HAP-1 (cell line): ENCODE measurements around the gene LMO2.
"Not testable (repeated sequence)": the region's sequence is repeated elsewhere in the genome, so short reads cannot be mapped to it uniquely, and the experiment has no call there.

Experiments
- DNase-seq, 2 experiments: peaks; one replicate each; pipeline ENCODE4 v3.0.0-alpha.2; 2016 to 2020; ENCODE audit warnings: low spot score in 2 of 2
- H3K27me3 ChIP-seq: fragments of 250-450 bp; sonication (Bioruptor Pico); 2 replicates; pipeline ENCODE4 v1.5.1; 2020; ENCODE audit warnings: low read depth, mild to moderate bottlenecking, moderate library complexity
- H3K36me3 ChIP-seq: fragments of 250-450 bp; sonication (Bioruptor Pico); replicated peaks from 2 replicates; pipeline ENCODE4 v1.5.1; 2020; ENCODE audit warnings: mild to moderate bottlenecking
- H3K4me1 ChIP-seq: fragments of 250-450 bp; sonication (Bioruptor Pico); 2 replicates; pipeline ENCODE4 v1.5.1; 2020; ENCODE audit warnings: mild to moderate bottlenecking
- H3K4me3 ChIP-seq: fragments of 250-450 bp; sonication (Bioruptor Pico); 2 replicates; pipeline ENCODE4 v1.5.1; 2020; ENCODE audit warnings: mild to moderate bottlenecking, moderate library complexity
- H3K9me3 ChIP-seq: fragments of 250-450 bp; sonication (Bioruptor Pico); 2 replicates; pipeline ENCODE4 v1.5.1; 2020; ENCODE audit warnings: mild to moderate bottlenecking, moderate library complexity
- in situ Hi-C: fragments of 300-500 bp; cut with MboI; formaldehyde crosslinking; loops from 3 replicates; pipeline ENCODE4 v1.14.3; 2020; ENCODE audit warnings: low sequenced_read_pairs, inconsistent platforms, mixed read lengths

LMO2 gene

GRCh38 chr11:33891714-33892327 lies at the start of gene LMO2:
LMO2 (minus strand) TSS chr11:33892076; CDS start chr11:33869716, 22,360 bp downstream.
- H3K4me1 ChIP-seq, result no peaks in the 10 kb centered on the region
- H3K36me3 ChIP-seq, result no peaks in the 10 kb centered on the region
- no peaks in the 10 kb centered on the region for H3K9me3 ChIP-seq
- in situ Hi-C loops, result no loop called here
- DNase-seq, result no peak
- H3K4me3 ChIP-seq, result no peak within 1 kb of the TSS
- 0 out of 2 replicates have a peak, but pooled peaks cover 5% of the 10 kb centered on the region for H3K27me3 ChIP-seq

- Histone ChIP-seq H3K27me3 (no peaks in the 10 kb centered on the region), H3K36me3 (no peaks in the 10 kb centered on the region), H3K4me3 (no peak overlapping the region), H3K4me1 (no peaks in the 10 kb centered on the region), H3K9me3 (no peaks in the 10 kb centered on the region)
- DNase-seq, result no peak
- in situ Hi-C loops, result no loop called here
These were observed 48.6 kb upstream of the LMO2 start for GRCh38 chr11:33940538-33940815.

GRCh38 chr11:33936725-33937604 lies 45.1 kb upstream of the LMO2 start:
- H3K4me1 ChIP-seq, result no peaks in the 10 kb centered on the region
- DNase-seq, result no peak
- no peaks in the 10 kb centered on the region for H3K27me3 ChIP-seq
- H3K4me3 ChIP-seq, result no peak overlapping the region
- H3K36me3 ChIP-seq, result no peaks in the 10 kb centered on the region
- H3K9me3 ChIP-seq, result no peaks in the 10 kb centered on the region
- in situ Hi-C loops, result loop anchor here (10.0 kb wide), 1 partner anchor 58 kb away; no protein-coding TSS in a partner anchor

- in situ Hi-C loops, result loop anchor here (10.0 kb wide), 1 partner anchor 59 kb away; no protein-coding TSS in a partner anchor
- no peak for DNase-seq
- Histone ChIP-seq H3K9me3 (no peaks in the 10 kb centered on the region), H3K36me3 (no peaks in the 10 kb centered on the region), H3K4me1 (no peaks in the 10 kb centered on the region), H3K4me3 (no peak overlapping the region), H3K27me3 (no peaks in the 10 kb centered on the region)
These were observed 43.9 kb upstream of the LMO2 start for GRCh38 chr11:33935461-33936456.

GRCh38 chr11:33935005-33935404 lies 43.1 kb upstream of the LMO2 start:
- Histone ChIP-seq H3K9me3 (no peaks in the 10 kb centered on the region), H3K4me3 (no peak overlapping the region), H3K27me3 (no peaks in the 10 kb centered on the region), H3K36me3 (no peaks in the 10 kb centered on the region), H3K4me1 (no peaks in the 10 kb centered on the region)
- no peak for DNase-seq
- in situ Hi-C loops, result loop anchor here (10.0 kb wide), 1 partner anchor 60 kb away; no protein-coding TSS in a partner anchor

- Histone ChIP-seq H3K36me3 (no peaks in the 10 kb centered on the region), H3K4me1 (no peaks in the 10 kb centered on the region), H3K4me3 (no peak overlapping the region), H3K9me3 (no peaks in the 10 kb centered on the region), H3K27me3 (no peaks in the 10 kb centered on the region)
- no peak for DNase-seq
- in situ Hi-C loops, result loop anchor here (10.0 kb wide), 1 partner anchor 60 kb away; no protein-coding TSS in a partner anchor
These were observed 42.6 kb upstream of the LMO2 start for GRCh38 chr11:33934450-33934849.

- H3K36me3 ChIP-seq, result no peaks in the 10 kb centered on the region
- no peaks in the 10 kb centered on the region for H3K4me1 ChIP-seq
- no peak for DNase-seq
- H3K27me3 ChIP-seq, result no peaks in the 10 kb centered on the region
- in situ Hi-C loops, result loop anchor here (10.0 kb wide), 1 partner anchor 61 kb away; no protein-coding TSS in a partner anchor
- H3K9me3 ChIP-seq, result no peaks in the 10 kb centered on the region
- no peak overlapping the region for H3K4me3 ChIP-seq
These were observed 41.7 kb upstream of the LMO2 start for GRCh38 chr11:33933602-33934001.

- Histone ChIP-seq H3K9me3 (no peaks in the 10 kb centered on the region), H3K4me1 (no peaks in the 10 kb centered on the region), H3K36me3 (no peaks in the 10 kb centered on the region), H3K4me3 (no peak overlapping the region), H3K27me3 (no peaks in the 10 kb centered on the region)
- DNase-seq, result no peak
- in situ Hi-C loops, result loop anchor here (10.0 kb wide), 1 partner anchor 62 kb away; no protein-coding TSS in a partner anchor
These were observed 40.8 kb upstream of the LMO2 start for GRCh38 chr11:33932721-33933120.

- H3K36me3 ChIP-seq, H3K4me1 ChIP-seq, H3K27me3 ChIP-seq, DNase-seq, H3K9me3 ChIP-seq, H3K4me3 ChIP-seq: not testable (repeated sequence)
- in situ Hi-C loops, result loop anchor here (10.0 kb wide), 1 partner anchor 63 kb away; no protein-coding TSS in a partner anchor
These were observed 40.0 kb upstream of the LMO2 start for GRCh38 chr11:33931739-33932366.

GRCh38 chr11:33931067-33931466 lies 39.2 kb upstream of the LMO2 start:
- Histone ChIP-seq H3K9me3 (no peaks in the 10 kb centered on the region), H3K27me3 (no peaks in the 10 kb centered on the region), H3K36me3 (no peaks in the 10 kb centered on the region), H3K4me1 (no peaks in the 10 kb centered on the region), H3K4me3 (no peak overlapping the region)
- in situ Hi-C loops, result loop anchor here (10.0 kb wide), 1 partner anchor 64 kb away; no protein-coding TSS in a partner anchor
- DNase-seq, result no peak

GRCh38 chr11:33930317-33931021 lies 38.6 kb upstream of the LMO2 start:
- in situ Hi-C loops, result loop anchor here (10.0 kb wide), 1 partner anchor 64 kb away; no protein-coding TSS in a partner anchor
- H3K36me3 ChIP-seq, result no peaks in the 10 kb centered on the region
- H3K9me3 ChIP-seq, result no peaks in the 10 kb centered on the region
- H3K27me3 ChIP-seq, result no peaks in the 10 kb centered on the region
- no peak overlapping the region for H3K4me3 ChIP-seq
- no peak for DNase-seq
- H3K4me1 ChIP-seq, result no peaks in the 10 kb centered on the region

- no peak for DNase-seq
- in situ Hi-C loops, result no loop called here
- no peaks in the 10 kb centered on the region for H3K9me3 ChIP-seq
- no peaks in the 10 kb centered on the region for H3K27me3 ChIP-seq
- H3K36me3 ChIP-seq, result no peaks in the 10 kb centered on the region
- H3K4me1 ChIP-seq, result no peaks in the 10 kb centered on the region
- H3K4me3 ChIP-seq, result no peak overlapping the region
These were observed 36.7 kb upstream of the LMO2 start for GRCh38 chr11:33928564-33928963.
